HG02943 (cell line): ENCODE measurements around the gene NRSN2.
"Not testable (repeated sequence)": the region's sequence is repeated elsewhere in the genome, so short reads cannot be mapped to it uniquely, and the experiment has no call there.

Experiments
- ATAC-seq: cut with Tn5 transposase; IDR thresholded peaks from one replicate; pipeline ENCODE4 v1.9.1; 2021; ENCODE audit warnings: mild to moderate bottlenecking, low read depth, moderate library complexity; ENCODE audit not compliant: unreplicated experiment

NRSN2 gene

DNA sequence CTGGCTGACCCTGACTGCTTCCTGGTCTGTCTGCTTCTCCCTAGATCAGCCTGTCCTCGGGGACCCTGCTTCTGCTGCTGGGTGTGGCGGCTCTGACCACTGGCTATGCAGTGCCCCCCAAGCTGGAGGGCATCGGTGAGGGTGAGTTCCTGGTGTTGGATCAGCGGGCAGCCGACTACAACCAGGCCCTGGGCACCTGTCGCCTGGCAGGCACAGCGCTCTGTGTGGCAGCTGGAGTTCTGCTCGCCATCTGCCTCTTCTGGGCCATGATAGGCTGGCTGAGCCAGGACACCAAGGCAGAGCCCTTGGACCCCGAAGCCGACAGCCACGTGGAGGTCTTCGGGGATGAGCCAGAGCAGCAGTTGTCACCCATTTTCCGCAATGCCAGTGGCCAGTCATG lies 6.3 kb downstream of the NRSN2 start:
- no peak for ATAC-seq

DNA sequence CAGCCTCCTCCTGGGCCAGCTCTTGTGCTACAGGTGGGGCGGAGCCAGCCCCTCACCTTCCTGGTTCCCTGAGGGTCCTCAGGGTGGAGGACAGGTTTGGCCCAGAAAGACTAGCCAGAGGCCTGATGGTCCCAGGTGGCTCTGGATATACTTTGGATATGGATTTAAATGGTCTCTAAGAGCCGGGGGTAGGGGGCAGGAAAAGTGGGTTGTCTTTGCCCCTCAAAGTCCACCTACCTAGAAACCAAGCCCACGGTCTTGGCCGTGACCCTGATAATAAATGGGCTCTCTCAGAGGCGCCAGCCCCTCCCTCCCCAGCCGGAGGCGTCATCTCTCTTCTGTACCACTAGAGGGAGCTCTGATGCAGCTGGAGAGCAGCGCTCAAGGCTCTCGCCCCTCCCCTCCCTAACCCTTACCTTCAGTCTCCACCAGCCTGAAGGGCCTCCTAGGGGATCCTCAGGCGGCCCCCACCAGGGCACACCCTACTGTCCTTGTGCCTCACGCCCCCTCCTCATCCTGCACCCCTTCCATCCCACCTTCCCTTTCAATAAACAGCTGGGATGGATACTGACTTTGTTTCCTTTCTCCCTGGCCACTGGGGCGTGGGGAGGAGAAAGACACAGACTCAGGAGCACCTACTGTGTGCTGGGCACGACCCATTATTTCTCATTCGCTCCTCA lies 7.5 kb downstream of the NRSN2 start:
- peak; percentile 86 for ATAC-seq

DNA sequence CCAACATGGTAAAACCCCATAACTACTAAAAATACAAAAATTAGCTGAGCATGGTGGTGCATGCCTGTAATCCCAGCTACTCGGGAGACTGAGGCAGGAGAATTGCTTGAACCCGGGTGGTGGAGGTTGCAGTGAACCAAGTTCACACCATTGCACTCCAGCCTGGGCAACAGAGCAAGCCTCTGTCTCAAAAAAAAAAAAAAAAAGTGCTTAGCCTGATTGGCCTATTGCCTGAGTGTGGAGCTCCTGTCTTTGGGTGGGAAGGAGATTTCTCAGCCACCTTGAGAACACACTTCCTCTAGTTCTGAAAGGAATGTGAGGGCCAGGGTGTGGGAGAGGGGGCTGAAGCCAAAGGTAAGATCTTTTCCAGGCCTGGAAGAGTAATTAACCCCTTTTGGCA lies 9.2 kb downstream of the NRSN2 start:
- ATAC-seq: not testable (repeated sequence)

DNA sequence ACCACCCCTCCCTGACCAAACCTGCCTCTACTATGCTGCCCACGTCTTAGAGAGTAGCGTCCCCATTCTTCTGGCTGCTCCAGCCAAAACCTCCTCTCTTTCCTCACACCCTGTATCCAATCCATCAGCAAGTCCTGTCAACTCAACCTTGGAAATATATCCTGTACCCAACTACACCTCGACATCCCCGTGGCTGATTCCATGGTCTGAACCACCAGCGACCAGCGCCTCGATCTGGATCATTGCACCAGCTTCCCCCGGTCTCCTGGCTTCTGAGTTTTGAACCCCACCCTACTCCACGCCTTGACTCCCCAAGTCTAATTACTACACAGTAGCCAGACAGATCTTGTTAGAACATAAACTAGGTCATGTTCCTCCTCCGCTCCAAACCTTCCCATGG lies 9.8 kb downstream of the NRSN2 start:
- ATAC-seq: no peak

DNA sequence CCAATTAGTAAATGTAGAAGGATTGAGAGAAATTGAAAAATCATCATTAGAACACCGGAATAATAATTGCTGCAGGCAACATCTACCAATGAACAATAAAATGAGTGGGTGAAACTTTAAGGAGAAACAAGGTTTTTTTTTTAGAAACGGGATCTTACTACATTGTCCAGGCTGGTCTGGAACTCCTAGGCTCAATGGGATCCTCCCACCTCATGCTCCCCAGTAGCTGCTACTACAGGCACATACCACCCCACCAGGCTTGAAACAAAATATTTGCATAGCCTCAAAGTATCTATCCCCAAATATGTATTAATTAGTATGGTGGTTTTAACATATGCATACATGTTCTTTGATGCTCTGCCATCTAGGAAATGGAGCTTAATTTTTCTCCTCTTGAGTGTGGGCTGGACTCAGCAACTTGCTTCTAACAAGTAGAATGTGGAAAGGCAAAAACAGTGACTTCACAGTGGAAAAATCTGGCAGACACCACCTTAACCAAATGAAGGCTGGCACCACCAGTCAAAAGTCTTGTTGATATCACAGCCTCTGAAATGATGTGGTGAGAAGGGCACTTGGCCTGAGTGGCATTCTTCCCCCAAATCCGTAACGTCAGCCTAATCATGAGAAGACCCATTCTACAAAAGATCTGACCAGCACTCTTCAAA lies 12.1 kb downstream of the NRSN2 start:
- ATAC-seq: no peak

DNA sequence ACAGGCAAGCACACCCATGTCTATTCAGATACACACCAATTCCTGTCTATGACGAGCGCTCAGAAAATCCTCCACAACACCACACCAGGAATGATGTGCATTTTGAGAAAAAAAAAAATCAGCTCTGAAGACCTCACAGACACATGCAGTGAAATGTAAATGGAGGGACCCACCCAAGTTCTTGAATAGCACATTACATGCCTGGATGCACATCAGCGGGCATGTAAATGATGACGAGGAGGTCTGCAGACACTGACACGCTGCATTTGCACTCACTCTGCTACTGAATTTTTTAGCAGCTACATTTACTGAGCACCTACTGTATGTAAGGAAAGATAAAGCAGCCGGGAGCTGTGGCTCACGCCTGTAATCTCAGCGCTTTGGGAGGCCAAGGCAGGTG lies 14.7 kb downstream of the NRSN2 start:
- ATAC-seq: no peak

DNA sequence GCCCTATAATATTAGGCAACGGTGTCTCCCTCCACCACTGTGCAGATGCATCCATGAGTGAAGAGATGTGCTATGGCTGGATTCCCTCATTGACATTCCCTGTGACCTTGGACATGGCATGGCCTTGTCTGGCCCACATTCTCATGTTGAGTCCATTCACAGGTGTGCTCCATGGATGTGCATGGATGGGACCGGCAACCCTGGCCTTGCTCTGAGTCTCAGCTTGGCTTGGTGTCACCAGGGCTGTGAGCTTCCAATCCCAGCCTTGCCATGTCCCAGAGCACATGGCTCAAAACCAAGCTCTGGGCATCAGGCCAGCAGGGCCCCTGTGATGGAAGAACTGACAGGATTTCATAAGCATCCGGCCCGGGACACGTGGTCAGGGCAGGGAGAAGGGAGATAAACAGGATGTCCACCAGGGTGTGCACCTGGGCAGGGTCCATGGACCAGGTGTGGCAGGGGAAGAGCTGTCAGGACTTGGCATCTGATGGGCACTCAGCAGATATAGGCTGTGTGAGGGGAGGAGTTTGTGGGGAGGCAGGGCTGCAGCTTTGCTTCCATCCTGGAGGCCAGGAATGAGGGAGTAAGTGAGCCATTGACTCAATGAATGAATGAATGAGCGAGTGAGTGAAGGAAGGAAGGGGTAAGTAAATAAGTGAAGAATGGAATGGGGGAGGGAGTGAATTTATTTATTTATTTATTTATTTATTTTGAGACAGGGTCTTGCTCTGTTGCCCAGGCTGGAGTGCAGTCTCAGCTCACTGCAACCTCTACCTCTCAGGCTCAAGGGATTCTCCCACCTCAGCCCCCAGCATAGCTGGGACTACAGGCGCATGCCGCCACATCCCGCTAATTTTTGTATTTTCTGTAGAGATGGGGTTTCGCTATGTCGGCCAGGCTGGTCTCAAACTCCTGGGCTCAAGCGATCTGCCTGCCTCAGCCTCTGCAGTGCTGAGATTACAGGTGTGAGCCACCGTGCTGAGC lies 15.7 kb downstream of the NRSN2 start:
- ATAC-seq: no peak

DNA sequence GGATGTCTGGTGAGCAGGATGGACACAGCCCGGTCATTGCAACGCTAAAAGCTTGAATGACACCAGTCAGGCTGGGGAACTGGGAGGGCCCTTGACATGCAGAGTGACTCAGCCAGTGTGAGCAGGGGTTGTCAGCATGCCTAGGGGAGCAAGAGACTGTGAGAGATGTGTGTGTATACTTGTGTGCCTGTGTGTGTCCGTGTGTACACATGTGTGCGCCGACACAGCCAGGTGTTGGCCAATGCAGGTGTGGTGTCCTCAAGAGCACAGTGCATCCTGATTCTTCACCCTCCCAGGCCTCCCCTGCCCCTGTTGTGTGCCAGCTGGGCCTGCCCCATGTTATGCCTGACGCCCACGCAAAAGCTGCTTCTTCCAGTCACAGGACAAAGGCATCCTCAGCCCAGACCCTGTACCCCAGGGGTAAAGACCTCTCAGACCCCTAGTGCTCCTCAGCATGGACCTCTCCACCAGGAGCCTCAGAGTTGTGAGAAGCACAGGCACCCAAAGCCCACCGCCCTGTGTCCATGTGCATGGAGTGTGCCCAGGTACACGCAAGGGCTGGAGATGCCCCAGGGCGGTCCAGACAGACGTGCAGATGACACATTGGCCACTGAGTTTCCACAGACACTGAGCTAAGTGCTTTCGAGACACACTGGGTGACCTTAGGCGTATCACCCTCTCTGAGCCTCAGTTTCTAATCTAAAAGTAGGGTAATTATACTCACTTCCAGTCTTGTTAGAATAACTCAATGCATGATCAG lies 16.6 kb downstream of the NRSN2 start:
- no peak for ATAC-seq

DNA sequence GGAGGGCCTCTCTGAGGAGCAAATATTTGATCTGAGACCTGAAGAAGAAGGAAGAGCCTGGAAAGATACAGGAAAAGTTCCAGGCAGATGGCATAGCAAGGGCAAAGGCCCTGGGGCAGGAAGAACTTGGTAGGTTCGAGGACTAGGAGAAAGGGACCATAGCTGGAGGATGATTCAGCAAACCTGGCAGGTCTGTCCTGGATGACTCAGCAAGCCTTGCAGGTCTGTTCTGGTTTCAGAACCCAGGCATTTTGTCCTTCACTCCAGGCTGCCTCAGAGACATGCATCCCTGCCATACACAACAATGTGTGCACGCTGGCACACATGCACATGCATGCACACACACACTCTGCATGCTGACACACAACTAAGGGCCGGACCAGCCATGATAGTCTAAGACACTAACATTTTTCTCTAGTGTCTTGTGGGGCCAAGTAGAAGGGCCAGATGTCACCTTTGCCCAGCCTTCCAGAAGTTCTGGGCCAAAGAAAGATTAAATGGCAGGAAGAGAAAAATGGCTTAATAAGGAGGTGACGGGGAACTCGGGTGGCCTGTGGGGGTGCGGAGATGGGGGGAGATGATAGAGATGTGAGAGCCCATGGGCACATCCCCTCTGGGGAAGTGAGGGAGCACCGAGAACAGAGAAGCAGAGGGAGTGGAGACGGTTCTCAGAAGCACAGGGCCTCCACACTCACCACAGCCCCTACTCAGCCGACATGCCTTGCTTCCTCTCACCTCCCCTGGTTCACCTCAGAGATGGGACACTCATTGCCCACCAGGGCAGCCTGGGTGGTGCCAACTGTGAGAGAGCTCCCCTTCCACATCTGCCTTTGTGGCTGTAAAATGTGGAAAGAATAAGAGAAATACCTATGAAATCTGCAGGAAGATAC lies 18.2 kb downstream of the NRSN2 start:
- ATAC-seq: no peak

DNA sequence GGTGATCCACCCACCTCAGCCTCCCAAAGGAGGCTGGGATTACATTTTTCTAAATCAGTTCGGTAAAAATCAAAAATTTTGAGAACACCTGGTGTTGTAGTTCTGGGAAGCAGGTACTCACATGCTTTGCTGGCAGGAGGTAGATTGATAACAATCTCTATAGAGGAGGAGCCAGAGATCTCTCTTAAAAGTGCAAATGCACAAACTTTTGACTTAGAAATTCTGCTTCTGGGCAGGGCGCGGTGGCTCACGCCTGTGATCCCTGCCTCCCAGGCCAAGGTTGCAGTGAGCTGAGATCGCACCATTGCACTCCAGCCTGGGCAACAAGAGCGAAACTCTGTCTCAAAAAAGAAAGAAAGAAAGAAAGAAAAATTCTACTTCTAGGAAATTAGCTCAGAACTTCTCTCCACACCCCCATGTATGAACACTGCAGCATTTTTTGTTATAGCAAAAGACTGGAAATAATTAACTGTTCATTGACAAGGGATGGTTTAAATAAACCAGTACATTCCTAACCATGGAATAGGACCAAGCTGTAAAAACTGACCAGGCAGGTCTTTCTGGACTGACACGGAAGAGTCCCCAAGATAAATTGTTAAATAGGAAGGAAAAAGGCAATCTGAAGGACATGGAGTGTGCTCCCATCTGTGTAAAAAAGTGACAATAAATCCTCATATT lies 19.3 kb downstream of the NRSN2 start:
- ATAC-seq: no peak

DNA sequence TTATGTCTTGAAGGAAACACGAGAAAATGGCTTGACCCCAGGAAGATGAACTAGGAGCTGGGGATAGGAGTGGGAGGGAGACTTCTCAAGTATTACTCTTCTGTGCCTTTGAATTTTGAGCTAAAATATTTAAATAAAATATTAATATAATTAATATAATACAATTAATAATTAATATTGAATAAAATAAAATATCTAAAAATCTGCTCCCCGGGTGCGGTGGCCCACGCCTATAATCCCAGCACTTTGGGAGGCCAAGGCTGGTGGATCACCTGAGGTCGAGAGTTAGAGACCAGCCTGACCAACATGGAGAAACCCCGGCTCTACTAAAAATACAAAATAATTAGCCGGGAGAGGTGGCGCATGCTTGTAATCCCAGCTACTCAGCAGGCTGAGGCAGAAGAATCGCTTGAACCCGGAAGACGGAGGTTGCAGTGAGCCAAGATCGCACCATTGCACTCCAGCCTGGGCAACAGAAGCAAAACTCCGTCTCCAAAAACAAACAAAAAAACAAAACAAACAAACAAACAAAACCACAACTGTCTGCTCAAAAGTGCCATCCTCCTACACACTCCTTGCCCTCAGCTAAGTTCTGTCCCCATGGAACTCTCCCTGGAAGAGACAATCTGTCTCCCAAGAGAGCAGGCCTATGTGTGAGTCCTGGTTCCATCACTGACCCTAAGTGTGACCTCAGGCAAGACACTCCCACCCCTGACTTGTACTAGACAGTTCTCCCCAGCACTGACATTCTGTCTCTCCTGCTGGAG lies 20.0 kb downstream of the NRSN2 start:
- no peak for ATAC-seq

DNA sequence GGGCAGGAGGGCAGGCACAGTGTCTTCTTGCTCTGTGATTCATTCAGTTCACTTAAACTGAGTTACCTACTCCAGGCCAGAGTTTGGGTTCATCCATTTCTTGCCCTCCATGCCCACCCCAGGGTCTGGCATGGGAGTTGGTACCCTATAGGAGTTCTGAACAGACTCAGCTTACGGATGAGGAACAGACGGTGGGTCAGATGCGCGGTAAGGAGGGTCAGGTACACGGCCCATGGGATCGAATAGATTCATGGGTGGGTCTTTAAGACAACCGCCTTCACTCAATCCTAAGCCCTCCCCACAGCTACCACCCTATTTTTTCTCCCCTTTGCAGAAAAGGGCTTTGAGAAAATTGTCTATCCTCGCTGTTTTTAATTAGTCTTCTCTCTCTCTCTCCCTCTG lies 20.6 kb downstream of the NRSN2 start:
- no peak for ATAC-seq

DNA sequence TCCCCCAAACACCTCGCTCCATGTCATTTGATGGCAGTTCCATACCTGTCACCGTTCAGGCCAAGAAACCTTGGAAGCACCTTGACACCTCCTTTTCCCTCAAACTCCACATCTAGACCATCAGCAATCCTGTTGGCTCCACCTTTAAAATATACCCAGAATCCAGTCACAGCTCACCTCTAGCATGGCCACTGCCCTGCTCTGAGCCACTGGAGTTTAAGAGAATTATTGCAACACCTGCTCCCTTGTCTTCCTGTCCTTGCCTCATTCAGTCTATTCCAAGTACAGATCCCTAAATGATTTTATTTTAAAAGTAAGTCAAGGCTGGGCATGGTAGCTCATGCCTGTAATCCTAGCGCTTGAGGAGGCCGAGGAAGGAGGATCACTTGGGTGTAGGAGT lies 22.0 kb downstream of the NRSN2 start:
- no peak for ATAC-seq

DNA sequence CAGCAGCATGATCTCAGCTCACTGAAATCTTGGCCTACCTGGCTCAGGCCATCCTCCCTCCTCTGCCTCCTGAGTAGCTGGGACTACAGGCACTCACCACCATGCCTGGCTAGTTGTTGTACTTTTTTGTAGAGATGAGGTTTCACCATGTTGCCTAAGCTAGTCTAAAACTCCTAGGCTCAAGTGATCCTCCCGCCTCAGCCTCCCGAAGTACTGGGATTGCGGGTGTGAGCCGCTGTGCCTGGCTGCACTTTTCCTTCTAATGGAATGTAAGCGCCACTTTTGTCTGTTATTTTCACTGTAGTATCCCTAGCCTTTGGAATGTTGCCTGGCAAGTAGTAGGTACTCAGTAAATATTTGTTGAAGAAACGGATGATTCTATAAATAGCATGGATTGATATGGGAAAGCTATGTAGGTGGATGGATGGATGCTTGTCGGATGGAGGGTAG lies 23.3 kb downstream of the NRSN2 start:
- no peak for ATAC-seq

DNA sequence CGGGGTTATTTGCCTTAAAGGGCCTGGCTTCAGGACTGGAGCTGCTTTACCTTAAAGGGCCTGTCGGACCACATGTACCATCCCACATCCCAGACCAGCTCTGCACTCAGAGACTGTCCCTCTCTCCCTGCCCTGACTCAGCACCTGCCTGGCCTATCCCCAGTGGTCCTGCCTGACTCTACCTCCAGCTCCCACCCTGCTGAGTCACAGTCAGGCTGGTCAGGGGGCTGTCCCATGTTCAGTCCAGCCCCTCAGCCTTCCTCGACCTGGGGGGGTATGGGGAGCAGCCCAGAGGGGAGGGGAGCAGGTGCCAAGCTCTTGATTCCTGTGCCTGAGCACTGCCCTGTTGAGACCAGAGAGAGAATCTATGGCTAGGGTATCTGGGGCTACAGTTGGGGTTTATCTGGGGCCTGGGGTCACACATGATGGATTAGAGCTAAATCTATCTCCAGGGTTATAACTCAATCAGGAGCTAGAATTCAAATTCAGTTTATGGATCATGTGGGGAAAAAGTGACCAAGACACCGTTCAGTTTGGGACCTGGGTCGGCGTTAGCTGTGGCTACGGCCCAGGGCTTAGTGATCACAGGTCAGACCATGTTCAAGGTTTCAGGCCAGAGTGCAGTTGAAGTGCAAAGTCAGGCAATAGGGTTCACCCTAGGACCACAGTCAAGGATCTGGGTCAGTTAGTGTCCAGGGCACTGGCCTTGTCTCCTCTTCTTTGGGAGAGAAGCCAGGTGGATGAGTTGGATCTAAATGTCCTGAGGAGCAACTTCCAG lies 24.3 kb downstream of the NRSN2 start:
- ATAC-seq: no peak

DNA sequence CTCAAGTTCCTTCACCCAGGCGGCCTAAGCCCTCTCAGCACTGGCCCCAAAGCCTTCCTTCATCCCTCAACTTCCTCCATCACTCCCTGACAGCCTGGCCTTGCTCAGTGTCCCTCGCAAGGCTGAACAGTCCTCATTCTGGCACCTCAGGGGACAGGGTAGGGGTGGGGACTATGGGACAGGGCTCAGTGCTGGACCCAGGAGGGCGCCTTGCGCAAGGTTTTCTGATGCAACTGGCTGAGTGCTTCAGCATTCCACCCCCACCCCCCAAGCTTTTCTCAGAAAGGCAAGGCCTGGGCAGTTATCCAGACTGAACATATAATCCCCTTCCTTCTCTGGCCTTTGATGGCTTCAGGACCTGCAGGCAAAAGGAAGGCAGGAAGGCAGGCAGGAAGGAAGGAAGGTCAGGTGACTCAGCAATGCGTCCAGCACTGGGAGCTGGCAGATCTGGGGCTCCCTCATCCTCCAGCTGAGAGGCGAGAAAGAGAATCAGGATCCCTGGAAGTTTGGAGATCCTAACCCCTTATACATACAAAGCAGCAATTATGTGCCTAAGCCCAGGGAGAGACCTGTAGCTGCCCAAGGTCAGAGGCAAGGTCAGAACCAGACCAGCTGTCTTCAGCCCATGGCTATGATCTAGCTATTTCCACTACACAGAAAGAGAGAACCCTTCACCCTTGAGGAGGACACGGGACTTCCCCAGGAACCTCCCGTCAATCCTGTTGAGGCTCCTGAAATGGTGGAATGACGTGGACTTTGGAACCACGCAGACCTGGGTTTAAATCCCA lies 25.0 kb downstream of the NRSN2 start:
- no peak for ATAC-seq
